ENCODE measurements around the gene CDC34.

The CDC34 gene

GRCh38 chr19:504616-505015 lies 26.9 kb upstream of the CDC34 start:
- H2BK12ac ChIP-seq (ENCODE audit: low read length in 2 of 2) = peak overlapping the region in 1 of 2 experiments; percentile 40
- H3K9me3 ChIP-seq (ENCODE audit: control insufficient read depth, low read length) = no peaks in the 10 kb centered on the region
- H2BK15ac ChIP-seq (ENCODE audit: low read depth, poor library complexity, severe bottlenecking) = no peak overlapping the region
- no peak overlapping the region for H4K8ac ChIP-seq (ENCODE audit: low read length)
- no peak overlapping the region for H3K9ac ChIP-seq (ENCODE audit: low read length)
- no peak overlapping the region for H2AFZ ChIP-seq (ENCODE audit: low read depth, low read length)
- H3K27me3 ChIP-seq (ENCODE audit: control insufficient read depth in 1 of 2, insufficient read depth in 1 of 2, low read length in 2 of 2) = no peaks in the 10 kb centered on the region
- WGBS = 89% methylated on average over 14 of the region's 14 CpGs
- no peak overlapping the region for H2BK120ac ChIP-seq (ENCODE audit: low read depth, low read length)
- no peak overlapping the region for H3K18ac ChIP-seq (ENCODE audit: low read depth in 1 of 2, low read length in 2 of 2)
- H3K14ac ChIP-seq (ENCODE audit: low read length in 2 of 2) = no peak overlapping the region
- H2BK5ac ChIP-seq (ENCODE audit: low read depth, low read length, poor library complexity, severe bottlenecking) = no peak overlapping the region
- peaks cover 25% of the 10 kb centered on the region for H3K79me1 ChIP-seq (replicated peaks; ENCODE audit: low read length, poor library complexity, severe bottlenecking)
- H3K27ac ChIP-seq (ENCODE audit: low read length, poor library complexity, severe bottlenecking) = no peak overlapping the region
- peaks cover 3 to 6% of the 10 kb centered on the region in 2 experiments for H3K36me3 ChIP-seq (ENCODE audit: control insufficient read depth in 1 of 2, insufficient read depth in 2 of 2, low read depth in 1 of 2, low read length in 2 of 2)
- H3K4me1 ChIP-seq (ENCODE audit: control insufficient read depth, insufficient read depth, low read depth, low read length) = peaks cover 17% of the 10 kb centered on the region
- H3K4me3 ChIP-seq (ENCODE audit: insufficient read depth in 1 of 2, low read depth in 1 of 2, low read length in 2 of 2) = no peak overlapping the region
- H3K4ac ChIP-seq (ENCODE audit: low read depth in 1 of 2, low read length in 2 of 2) = peak overlapping the region in 1 of 2 experiments; percentile 13
- no peak overlapping the region for H2AK5ac ChIP-seq (ENCODE audit: low read length, severe bottlenecking)
- peak overlapping the region; percentile 31 for H4K91ac ChIP-seq (ENCODE audit: low read length)
- H3K23ac ChIP-seq (ENCODE audit: low read length in 2 of 2) = no peak overlapping the region
- H3K4me2 ChIP-seq (ENCODE audit: low read length, poor library complexity, severe bottlenecking) = no peak overlapping the region
- DNase-seq = no peak

GRCh38 chr19:506404-507285 lies 24.9 kb upstream of the CDC34 start:
- WGBS = 14% methylated on average over 48 of the region's 48 CpGs
- peak; percentile 91 for DNase-seq
- H3K23ac ChIP-seq (ENCODE audit: low read length in 2 of 2) = no peak overlapping the region
- H3K9me3 ChIP-seq (ENCODE audit: control insufficient read depth, low read length) = no peaks in the 10 kb centered on the region
- peaks cover 5 to 12% of the 10 kb centered on the region in 2 experiments for H3K36me3 ChIP-seq (ENCODE audit: control insufficient read depth in 1 of 2, insufficient read depth in 2 of 2, low read depth in 1 of 2, low read length in 2 of 2)
- peak overlapping the region; percentile 91 to 92 for H3K18ac ChIP-seq (ENCODE audit: low read depth in 1 of 2, low read length in 2 of 2)
- H4K8ac ChIP-seq (ENCODE audit: low read length) = peak overlapping the region; percentile 99
- H3K4me2 ChIP-seq (ENCODE audit: low read length, poor library complexity, severe bottlenecking) = peak overlapping the region; percentile 89
- no peak overlapping the region for H2BK15ac ChIP-seq (ENCODE audit: low read depth, poor library complexity, severe bottlenecking)
- H3K9ac ChIP-seq (ENCODE audit: low read length) = peak overlapping the region; percentile 98
- peak overlapping the region in 1 of 2 experiments; percentile 35 for H3K14ac ChIP-seq (ENCODE audit: low read length in 2 of 2)
- H2BK120ac ChIP-seq (ENCODE audit: low read depth, low read length) = peak overlapping the region; percentile 96
- peak overlapping the region; percentile 94 to 96 for H3K4ac ChIP-seq (ENCODE audit: low read depth in 1 of 2, low read length in 2 of 2)
- peak overlapping the region; percentile 11 for H2BK5ac ChIP-seq (ENCODE audit: low read depth, low read length, poor library complexity, severe bottlenecking)
- peak overlapping the region; percentile 81 for H3K27ac ChIP-seq (ENCODE audit: low read length, poor library complexity, severe bottlenecking)
- peak overlapping the region; percentile 97 for H4K91ac ChIP-seq (ENCODE audit: low read length)
- H3K4me3 ChIP-seq (ENCODE audit: insufficient read depth in 1 of 2, low read depth in 1 of 2, low read length in 2 of 2) = peak overlapping the region; percentile 71 to 86
- H2AK5ac ChIP-seq (ENCODE audit: low read length, severe bottlenecking) = no peak overlapping the region
- peak overlapping the region; percentile 79 for H2AFZ ChIP-seq (ENCODE audit: low read depth, low read length)
- H3K79me1 ChIP-seq (replicated peaks; ENCODE audit: low read length, poor library complexity, severe bottlenecking) = peaks cover 26% of the 10 kb centered on the region
- peak overlapping the region; percentile 45 to 89 for H2BK12ac ChIP-seq (ENCODE audit: low read length in 2 of 2)
- H3K4me1 ChIP-seq (ENCODE audit: control insufficient read depth, insufficient read depth, low read depth, low read length) = peaks cover 31% of the 10 kb centered on the region
- H3K27me3 ChIP-seq (ENCODE audit: control insufficient read depth in 1 of 2, insufficient read depth in 1 of 2, low read length in 2 of 2) = no peaks in the 10 kb centered on the region

- Histone ChIP-seq H3K4me3 (ENCODE audit: insufficient read depth in 1 of 2, low read depth in 1 of 2, low read length in 2 of 2) (peak within 1 kb of the TSS; percentile 86 to 96), H4K8ac (ENCODE audit: low read length) (peak within 1 kb of the TSS; percentile 99), H2BK5ac (ENCODE audit: low read depth, low read length, poor library complexity, severe bottlenecking) (peak within 1 kb of the TSS; percentile 60), H2AFZ (ENCODE audit: low read depth, low read length) (peak within 1 kb of the TSS; percentile 97), H3K23ac (ENCODE audit: low read length in 2 of 2) (peak within 1 kb of the TSS in 1 of 2 experiments; percentile 70), H3K27me3 (ENCODE audit: control insufficient read depth in 1 of 2, insufficient read depth in 1 of 2, low read length in 2 of 2) (no peaks in the 10 kb centered on the region), H2BK15ac (ENCODE audit: low read depth, poor library complexity, severe bottlenecking) (peak within 1 kb of the TSS; percentile 96), H4K91ac (ENCODE audit: low read length) (peak within 1 kb of the TSS; percentile 97), H3K9ac (ENCODE audit: low read length) (peak within 1 kb of the TSS; percentile 98), H3K4ac (ENCODE audit: low read depth in 1 of 2, low read length in 2 of 2) (peak within 1 kb of the TSS; percentile 96 to 99), H3K18ac (ENCODE audit: low read depth in 1 of 2, low read length in 2 of 2) (peak within 1 kb of the TSS; percentile 91 to 97), H2BK12ac (ENCODE audit: low read length in 2 of 2) (peak within 1 kb of the TSS; percentile 83 to 89), H3K9me3 (ENCODE audit: control insufficient read depth, low read length) (no peaks in the 10 kb centered on the region), H2BK120ac (ENCODE audit: low read depth, low read length) (peak within 1 kb of the TSS; percentile 96), H3K14ac (ENCODE audit: low read length in 2 of 2) (peak within 1 kb of the TSS in 1 of 2 experiments; percentile 99), H3K4me1 (ENCODE audit: control insufficient read depth, insufficient read depth, low read depth, low read length) (peaks cover 31% of the 10 kb centered on the region), H3K79me1 (replicated peaks; ENCODE audit: low read length, poor library complexity, severe bottlenecking) (peaks cover 26% of the 10 kb centered on the region), H3K4me2 (ENCODE audit: low read length, poor library complexity, severe bottlenecking) (peak within 1 kb of the TSS; percentile 93), H3K27ac (ENCODE audit: low read length, poor library complexity, severe bottlenecking) (peak within 1 kb of the TSS; percentile 81), H2AK5ac (ENCODE audit: low read length, severe bottlenecking) (peak within 1 kb of the TSS; percentile 9), H3K36me3 (ENCODE audit: control insufficient read depth in 1 of 2, insufficient read depth in 2 of 2, low read depth in 1 of 2, low read length in 2 of 2) (peaks cover 5 to 16% of the 10 kb centered on the region in 2 experiments)
- WGBS = 2% methylated on average over 72 of the region's 81 CpGs
- DNase-seq = peak; percentile 100
These were observed 24.0 kb upstream of the CDC34 start, which contains the start of gene TPGS1 for GRCh38 chr19:507286-508203. Gene TPGS1, plus strand, starts transcription at chr19:507497. Its CDS starts 10 bp downstream, at chr19:507507.
